GM12875 (cell line): Measurements from ENCODE around the gene CDCA4.
"Not testable (repeated sequence)": the region's sequence is repeated elsewhere in the genome, so short reads cannot be mapped to it uniquely, and the experiment has no call there.

Source experiments
- H3K4me3 ChIP-seq: one replicate; pipeline ENCODE4 v1.5.1; 2011; ENCODE audit warnings: low read depth, low read length, control low read depth
- CTCF ChIP-seq: IDR thresholded peaks from 2 replicates; pipeline ENCODE4 v1.5.1; 2011; ENCODE audit warnings: low read depth, mild to moderate bottlenecking, control low read depth, inconsistent platforms, low read length, moderate library complexity, borderline replicate concordance; ENCODE audit not compliant: insufficient read depth

Gene CDCA4

DNA sequence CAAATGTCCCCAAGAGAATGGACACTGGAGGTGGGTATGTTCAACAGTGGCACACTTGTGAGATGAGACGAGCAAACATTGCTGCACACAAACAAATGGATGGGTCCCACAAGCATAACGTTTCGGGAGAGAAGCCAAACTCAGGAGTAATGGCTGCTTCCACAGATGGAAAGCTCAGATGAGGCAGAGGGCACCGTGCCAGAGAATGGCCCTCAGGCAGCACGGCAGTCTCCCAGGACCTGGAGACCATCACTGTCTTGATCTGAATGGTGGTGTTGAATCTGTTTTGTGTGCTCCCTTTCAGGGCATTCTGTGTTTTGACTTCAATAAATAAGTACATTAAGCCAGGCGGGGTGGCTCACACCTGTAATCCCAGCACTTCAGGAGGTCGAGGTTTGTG, 8.5 kb upstream of the CDCA4 start:
- no peak for TF ChIP-seq CTCF

GRCh38 chr14:105028251-105028927, 7.5 kb upstream of the CDCA4 start:
- no peak for TF ChIP-seq CTCF
- no peak overlapping the region for H3K4me3 ChIP-seq

More for the DNA sequence above, 8.5 kb upstream of the CDCA4 start:
- H3K4me3 ChIP-seq = no peak overlapping the region

DNA sequence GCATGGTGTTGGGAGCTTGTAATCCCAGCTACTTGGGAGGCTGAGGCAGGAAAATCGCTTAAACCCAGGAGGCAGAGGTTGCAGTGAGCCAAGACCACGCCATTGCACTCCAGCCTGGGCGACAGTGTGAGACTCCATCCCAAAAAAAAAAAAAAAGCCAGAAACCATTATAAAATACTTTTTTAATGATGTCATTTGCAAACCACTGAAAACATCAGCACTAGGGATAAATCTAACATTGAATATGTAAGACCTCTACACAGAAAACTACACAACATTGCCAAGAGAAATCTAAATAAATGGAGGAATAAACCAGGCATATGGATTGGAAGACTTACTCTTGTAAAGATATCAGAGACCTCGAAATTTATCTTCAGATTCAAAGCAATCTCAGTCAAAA, 6.8 kb upstream of the CDCA4 start:
- H3K4me3 ChIP-seq = not testable (repeated sequence)

DNA sequence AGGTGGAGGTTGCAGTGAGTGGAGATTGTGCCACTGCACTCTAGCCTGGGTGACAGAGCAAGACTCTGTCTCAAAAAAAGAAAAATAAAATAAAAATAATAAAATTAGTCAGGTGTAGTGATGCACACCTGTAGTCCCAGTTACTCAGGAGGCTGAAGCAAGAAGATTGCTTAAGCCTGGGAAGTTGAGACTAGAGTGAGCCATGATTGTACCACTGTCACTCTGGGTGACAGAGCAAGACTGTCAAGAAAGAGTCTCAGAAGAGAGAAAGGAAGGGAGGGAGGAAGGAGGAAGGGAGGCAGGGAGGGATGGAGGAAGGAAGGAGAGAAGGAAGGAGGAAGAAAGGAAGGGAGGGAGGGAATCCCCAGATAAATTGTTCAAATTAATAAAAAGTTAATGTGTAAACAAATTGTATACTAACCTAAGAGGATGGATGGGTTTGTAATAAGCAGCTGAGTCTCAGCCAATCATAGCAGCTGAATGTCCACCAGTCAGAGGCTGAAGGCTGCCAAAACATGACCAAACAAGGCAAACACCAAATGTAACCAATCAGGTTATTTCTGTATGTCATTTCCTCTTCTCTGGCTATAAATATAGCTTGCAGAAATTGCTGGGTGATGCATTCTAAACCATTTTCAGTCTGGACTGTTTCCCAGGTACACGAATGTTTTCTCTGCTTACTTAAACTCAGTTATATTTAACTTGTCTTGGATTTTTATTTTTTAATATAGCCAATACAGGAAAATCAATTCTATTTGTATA, 6.1 kb upstream of the CDCA4 start:
- no peak overlapping the region for H3K4me3 ChIP-seq
- TF ChIP-seq CTCF = no peak

- no peak for TF ChIP-seq CTCF
- H3K4me3 ChIP-seq = no peak overlapping the region
Observed at GRCh38 chr14:105026033-105026785, 5.3 kb upstream of the CDCA4 start.

GRCh38 chr14:105025429-105025828, 4.5 kb upstream of the CDCA4 start:
- no peak overlapping the region for H3K4me3 ChIP-seq
- no peak for TF ChIP-seq CTCF

- H3K4me3 ChIP-seq = no peak overlapping the region
- TF ChIP-seq CTCF = no peak
Observed at GRCh38 chr14:105023791-105024480, 3.1 kb upstream of the CDCA4 start.
